Measurements from ENCODE around the gene SMIM35. TPM values are rescaled to one million over a fixed set of nuclear protein-coding genes. Genes with fewer than 3 reads are reported as not detected.

The SMIM35 gene
- total and polyA plus RNA-seq, 2 of the 13 experiments (the other 11 are each of a cell fraction or from before 2014, with no cell fraction given), result not detected

GRCh38 chr11:117992136-117992535, 94.6 kb downstream of the SMIM35 start (continued):
- TF ChIP-seq, protein P1, sequence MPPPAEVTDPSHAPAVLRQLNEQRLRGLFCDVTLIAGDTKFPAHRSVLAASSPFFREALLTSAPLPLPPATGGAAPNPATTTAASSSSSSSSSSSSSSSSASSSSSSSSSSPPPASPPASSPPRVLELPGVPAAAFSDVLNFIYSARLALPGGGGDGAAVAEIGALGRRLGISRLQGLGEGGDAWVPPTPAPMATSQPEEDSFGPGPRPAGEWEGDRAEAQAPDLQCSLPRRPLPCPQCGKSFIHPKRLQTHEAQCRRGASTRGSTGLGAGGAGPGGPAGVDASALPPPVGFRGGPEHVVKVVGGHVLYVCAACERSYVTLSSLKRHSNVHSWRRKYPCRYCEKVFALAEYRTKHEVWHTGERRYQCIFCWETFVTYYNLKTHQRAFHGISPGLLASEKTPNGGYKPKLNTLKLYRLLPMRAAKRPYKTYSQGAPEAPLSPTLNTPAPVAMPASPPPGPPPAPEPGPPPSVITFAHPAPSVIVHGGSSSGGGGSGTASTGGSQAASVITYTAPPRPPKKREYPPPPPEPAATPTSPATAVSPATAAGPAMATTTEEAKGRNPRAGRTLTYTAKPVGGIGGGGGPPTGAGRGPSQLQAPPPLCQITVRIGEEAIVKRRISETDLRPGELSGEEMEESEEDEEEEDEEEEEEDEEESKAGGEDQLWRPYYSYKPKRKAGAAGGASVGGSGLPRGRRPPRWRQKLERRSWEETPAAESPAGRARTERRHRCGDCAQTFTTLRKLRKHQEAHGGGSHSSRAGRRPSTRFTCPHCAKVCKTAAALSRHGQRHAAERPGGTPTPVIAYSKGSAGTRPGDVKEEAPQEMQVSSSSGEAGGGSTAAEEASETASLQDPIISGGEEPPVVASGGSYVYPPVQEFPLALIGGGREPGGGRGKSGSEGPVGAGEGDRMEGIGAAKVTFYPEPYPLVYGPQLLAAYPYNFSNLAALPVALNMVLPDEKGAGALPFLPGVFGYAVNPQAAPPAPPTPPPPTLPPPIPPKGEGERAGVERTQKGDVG (CRISPR knock-in tag; IDR thresholded peaks at IDR 0.05; ENCODE audit: borderline replicate concordance), result no peak
- TF ChIP-seq ZFP36L2 (CRISPR knock-in tag; IDR thresholded peaks at IDR 0.05) (no peak), ZNF616 (CRISPR knock-in tag; IDR thresholded peaks at IDR 0.05; ENCODE audit: low read depth) (no peak), POLR2A (IDR thresholded peaks at IDR 0.05; ENCODE audit: insufficient read depth in 1 of 2, low read depth in 2 of 2, low read length in 2 of 2) (no peak), ZNF12 (CRISPR knock-in tag; IDR thresholded peaks at IDR 0.05) (no peak), HOXA7 (CRISPR knock-in tag; IDR thresholded peaks at IDR 0.05) (no peak), NFKB2 (CRISPR knock-in tag; IDR thresholded peaks at IDR 0.05; ENCODE audit: borderline replicate concordance) (no peak), ZNF333 (CRISPR knock-in tag; IDR thresholded peaks at IDR 0.05; ENCODE audit: borderline replicate concordance) (no peak), YY1 (IDR thresholded peaks at IDR 0.05; ENCODE audit: insufficient read depth, insufficient replicate concordance, low read depth, low read length) (no peak), CCDC6 (CRISPR knock-in tag; IDR thresholded peaks at IDR 0.05) (no peak), EHMT2 (IDR thresholded peaks at IDR 0.05; ENCODE audit: borderline replicate concordance, low read depth, low read length) (no peak), ADNP (CRISPR knock-in tag; IDR thresholded peaks at IDR 0.05) (no peak), TBX2 (CRISPR knock-in tag; IDR thresholded peaks at IDR 0.05; ENCODE audit: borderline replicate concordance) (no peak), MAF1 (CRISPR knock-in tag; IDR thresholded peaks at IDR 0.05; ENCODE audit: borderline replicate concordance) (no peak)
